ENCODE results near the gene FCRL5.
"Not testable (repeated sequence)": the region's sequence is repeated elsewhere in the genome, so short reads cannot be mapped to it uniquely, and the experiment has no call there.

The FCRL5 gene

DNA sequence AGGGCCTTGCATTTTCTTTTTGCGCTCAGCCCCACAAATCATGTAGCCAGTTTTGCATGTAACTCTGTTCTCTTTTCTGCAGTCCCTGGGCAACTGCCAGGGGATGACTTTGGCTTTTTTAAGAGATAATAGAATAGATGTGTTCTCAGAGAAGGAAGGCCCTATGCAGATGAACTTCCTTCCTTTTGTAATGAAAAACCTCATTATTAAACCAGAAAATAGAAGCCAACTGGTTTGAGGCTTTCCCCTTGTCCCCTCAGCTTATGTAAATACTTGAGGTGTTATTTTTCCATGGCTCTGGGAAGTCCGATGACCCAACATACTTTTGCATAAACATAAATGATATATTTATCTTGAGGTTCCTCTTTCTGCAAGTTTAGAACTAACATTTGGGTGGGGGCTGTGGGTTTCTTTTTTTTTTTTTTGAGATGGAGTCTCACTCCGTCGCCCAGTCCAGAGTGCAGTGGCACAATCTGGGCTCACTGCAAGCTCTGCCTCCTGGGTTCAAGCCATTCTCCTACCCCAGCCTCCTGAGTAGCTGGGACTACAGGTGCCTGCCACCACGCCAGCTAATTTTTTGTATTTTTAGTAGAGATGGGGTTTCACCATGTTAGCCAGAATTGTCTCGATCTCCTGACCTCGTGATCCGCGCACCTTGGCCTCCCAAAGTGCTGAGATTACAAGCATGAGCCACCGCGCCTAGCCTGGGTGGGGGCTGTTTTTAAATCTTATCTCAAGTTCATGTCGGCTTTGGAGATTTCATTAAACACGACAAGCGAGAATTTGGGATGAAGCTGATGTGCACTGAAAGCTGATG lies 14.4 kb upstream of the FCRL5 start:
- POLR2A ChIA-PET (ENCODE audit: low non-redundant PET) = no interaction called here
- H3K27ac ChIP-seq = no peak overlapping the region
- TF ChIP-seq, protein P1, sequence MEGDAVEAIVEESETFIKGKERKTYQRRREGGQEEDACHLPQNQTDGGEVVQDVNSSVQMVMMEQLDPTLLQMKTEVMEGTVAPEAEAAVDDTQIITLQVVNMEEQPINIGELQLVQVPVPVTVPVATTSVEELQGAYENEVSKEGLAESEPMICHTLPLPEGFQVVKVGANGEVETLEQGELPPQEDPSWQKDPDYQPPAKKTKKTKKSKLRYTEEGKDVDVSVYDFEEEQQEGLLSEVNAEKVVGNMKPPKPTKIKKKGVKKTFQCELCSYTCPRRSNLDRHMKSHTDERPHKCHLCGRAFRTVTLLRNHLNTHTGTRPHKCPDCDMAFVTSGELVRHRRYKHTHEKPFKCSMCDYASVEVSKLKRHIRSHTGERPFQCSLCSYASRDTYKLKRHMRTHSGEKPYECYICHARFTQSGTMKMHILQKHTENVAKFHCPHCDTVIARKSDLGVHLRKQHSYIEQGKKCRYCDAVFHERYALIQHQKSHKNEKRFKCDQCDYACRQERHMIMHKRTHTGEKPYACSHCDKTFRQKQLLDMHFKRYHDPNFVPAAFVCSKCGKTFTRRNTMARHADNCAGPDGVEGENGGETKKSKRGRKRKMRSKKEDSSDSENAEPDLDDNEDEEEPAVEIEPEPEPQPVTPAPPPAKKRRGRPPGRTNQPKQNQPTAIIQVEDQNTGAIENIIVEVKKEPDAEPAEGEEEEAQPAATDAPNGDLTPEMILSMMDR (conservative IDR thresholded peaks at IDR 0.05; ENCODE audit: low read depth) = no peak
- DNase-seq (ENCODE audit: low spot score) = no peak
- CTCF ChIA-PET = interaction anchor here (1.0 kb wide), 1 partner anchor 14 kb away, joined by 3 read pairs; no protein-coding TSS in a partner anchor

DNA sequence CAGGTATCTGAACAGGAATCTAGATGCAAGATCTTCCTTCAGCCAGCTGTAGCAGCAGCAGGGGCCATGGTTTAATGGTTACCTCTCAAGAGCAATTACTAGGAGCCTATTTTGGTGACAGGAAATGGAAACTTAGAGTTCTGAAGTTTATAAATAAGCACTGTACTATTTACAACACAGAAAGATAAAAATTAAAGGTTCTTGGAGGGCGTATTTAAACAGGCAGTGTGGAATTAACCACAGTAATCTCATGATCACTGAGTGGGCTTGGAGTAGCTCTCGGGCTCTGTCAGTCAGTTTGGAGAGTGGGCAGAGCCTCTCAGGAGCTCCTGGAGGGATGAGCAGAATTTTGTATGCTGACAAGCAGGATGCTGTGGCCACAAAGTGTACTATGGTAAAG lies 10.2 kb upstream of the FCRL5 start:
- POLR2A ChIA-PET (ENCODE audit: low non-redundant PET) = no interaction called here
- DNase-seq (ENCODE audit: low spot score) = no peak
- CTCF ChIA-PET = no interaction called here
- H3K27ac ChIP-seq = no peak overlapping the region
- TF ChIP-seq, protein P1 (conservative IDR thresholded peaks at IDR 0.05; ENCODE audit: low read depth) = no peak

DNA sequence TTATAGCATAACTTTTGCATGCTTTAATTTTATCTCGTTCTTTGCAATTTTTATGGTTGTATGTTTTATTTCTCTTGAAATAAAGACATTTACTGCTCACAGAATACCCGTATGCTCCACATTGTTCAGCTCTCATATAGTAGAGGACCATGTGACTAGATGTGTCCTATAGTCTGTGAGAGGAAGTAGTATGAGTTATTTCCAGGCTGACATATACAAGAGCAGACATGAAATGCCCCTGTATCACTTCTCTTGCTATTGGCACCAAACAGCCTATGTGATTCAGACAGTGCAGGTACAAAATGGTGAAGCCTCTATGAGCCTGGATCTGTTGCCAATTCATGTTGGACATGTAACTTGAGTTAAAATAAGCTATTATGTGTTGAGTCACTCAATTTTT lies 5.8 kb upstream of the FCRL5 start:
- CTCF ChIA-PET = no interaction called here
- POLR2A ChIA-PET (ENCODE audit: low non-redundant PET) = no interaction called here

DNA sequence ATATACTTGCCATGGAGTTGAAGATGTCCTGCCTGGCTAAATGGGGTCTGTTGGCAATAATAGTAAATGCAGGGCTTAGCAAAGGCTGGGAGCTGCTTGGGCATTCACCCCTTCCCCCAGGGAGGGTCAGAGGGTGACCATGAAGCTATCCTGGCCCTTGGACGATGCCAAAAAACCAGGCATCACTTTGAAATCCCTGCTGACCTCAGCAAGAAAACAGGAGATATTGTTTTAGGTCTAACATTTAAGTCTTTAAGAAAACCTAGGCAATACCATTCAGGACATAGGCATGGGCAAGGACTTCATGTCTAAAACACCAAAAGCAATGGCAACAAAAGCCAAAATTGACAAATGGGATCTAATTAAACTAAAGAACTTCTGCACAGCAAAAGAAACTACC lies 4.2 kb downstream of the FCRL5 start:
- POLR2A ChIA-PET (ENCODE audit: low non-redundant PET); CTCF ChIA-PET; H3K27ac ChIP-seq: not testable (repeated sequence)

More for the DNA sequence above, 5.8 kb upstream of the FCRL5 start:
- DNase-seq (ENCODE audit: low spot score) = no peak
- TF ChIP-seq, protein P1 (conservative IDR thresholded peaks at IDR 0.05; ENCODE audit: low read depth) = no peak
- no peak overlapping the region for H3K27ac ChIP-seq

DNA sequence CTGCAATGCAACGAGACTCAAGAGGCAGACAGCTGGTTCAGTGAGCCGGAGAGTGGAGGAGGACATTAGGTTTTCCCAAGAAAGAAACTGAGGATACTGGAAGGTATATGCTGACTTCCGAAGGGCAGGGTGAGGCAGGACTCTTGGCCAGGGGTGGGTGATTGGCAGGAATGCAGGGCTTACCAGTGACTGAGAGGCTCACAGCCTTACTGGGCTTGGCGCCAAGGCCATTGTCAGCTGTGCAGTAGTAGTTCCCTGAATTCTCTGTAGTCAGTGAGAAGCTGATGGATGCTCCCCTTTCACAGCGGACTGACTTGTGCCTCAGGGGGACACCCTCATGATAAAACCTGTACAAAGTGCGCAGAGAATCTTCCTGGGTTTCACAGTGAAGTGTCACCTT lies 9.6 kb downstream of the FCRL5 start:
- no peak overlapping the region for H3K27ac ChIP-seq
- ChIA-PET POLR2A (ENCODE audit: low non-redundant PET) (no interaction called here), CTCF (no interaction called here)
- no peak for DNase-seq (ENCODE audit: low spot score)
- TF ChIP-seq, protein P1 (conservative IDR thresholded peaks at IDR 0.05; ENCODE audit: low read depth) = no peak

More for the DNA sequence above, 4.2 kb downstream of the FCRL5 start:
- DNase-seq (ENCODE audit: low spot score) = not testable (repeated sequence)

DNA sequence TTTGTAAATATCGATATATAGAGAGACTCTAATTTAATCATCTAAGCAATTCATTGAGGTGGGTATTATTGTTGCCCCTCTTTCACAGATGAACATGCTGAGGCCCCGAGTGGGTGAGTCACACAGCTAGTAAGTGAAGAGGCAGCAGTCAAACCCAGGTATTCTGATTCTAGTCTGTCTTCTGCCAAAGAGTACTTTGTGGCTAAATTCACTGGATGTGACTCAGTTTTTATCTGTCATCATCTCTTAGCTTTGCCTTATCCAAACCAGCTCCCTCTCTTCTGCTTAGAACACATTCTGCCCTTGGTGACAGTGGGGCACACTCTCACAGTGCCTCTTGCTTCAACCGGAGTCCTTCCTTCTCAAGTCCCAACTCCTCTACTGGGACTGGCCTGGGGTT lies 11.5 kb downstream of the FCRL5 start:
- no peak for DNase-seq (ENCODE audit: low spot score)
- POLR2A ChIA-PET (ENCODE audit: low non-redundant PET) = no interaction called here
- no peak overlapping the region for H3K27ac ChIP-seq
- TF ChIP-seq, protein P1 (conservative IDR thresholded peaks at IDR 0.05; ENCODE audit: low read depth) = no peak
- CTCF ChIA-PET = no interaction called here

DNA sequence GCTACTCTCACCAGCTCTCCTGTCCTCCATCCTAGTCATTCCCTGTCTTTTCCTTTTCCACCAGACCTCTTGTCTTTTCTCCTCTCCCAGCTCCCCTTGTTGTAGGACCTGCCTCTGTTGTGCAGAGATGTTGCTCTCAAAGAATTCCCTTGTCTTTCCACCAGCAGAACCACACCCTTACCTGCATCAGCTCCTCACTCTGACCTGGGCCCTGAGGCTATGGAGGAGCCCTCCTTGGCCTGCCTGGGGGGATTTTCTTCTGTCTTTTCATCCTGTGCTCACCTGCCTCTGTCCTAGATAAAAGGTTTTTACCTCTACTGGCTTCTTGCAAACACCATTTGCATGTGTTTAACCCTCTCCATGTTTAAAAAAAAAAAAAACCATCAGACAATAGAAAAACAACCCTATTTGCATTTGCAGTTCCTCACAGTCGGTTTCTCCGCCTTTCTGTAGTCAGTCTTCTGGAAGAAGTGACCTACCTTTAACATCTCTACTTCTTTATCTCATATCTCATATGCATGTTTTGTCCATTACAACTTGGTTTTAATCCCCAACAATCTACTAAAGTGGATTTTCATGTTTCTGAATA lies 12.1 kb downstream of the FCRL5 start:
- TF ChIP-seq, protein P1 (conservative IDR thresholded peaks at IDR 0.05; ENCODE audit: low read depth) = no peak
- ChIA-PET CTCF (no interaction called here), POLR2A (ENCODE audit: low non-redundant PET) (no interaction called here)
- no peak overlapping the region for H3K27ac ChIP-seq
- DNase-seq (ENCODE audit: low spot score) = no peak

All from RWPE1 (cell line).